Esophagus muscularis mucosa (tissue), 4 donors: ENCODE results near the gene SH3TC2. TPM values are rescaled to one million over a fixed set of nuclear protein-coding genes. Genes with fewer than 3 reads are reported as not detected.

Source experiments
- DNase-seq: peaks from one replicate; pipeline ENCODE4 v3.0.0-alpha.2; 2017; ENCODE audit errors: extremely low spot score
- H3K27ac ChIP-seq, 4 donors: fragments of 200-600 bp; sonication (generic); replicated peaks in 1 of 4; 1 replicate in 3 of 4; 2 replicates in 1 of 4; pipeline ENCODE4 v1.5.1; 2016 to 2019; ENCODE audit warnings: mild to moderate bottlenecking in 1 of 4
- H3K27me3 ChIP-seq, 4 donors: fragments of 200-600 bp; sonication (generic); one replicate each; pipeline versions ENCODE4 v1.5.1 to v1.6.0; 2016 to 2019
- H3K36me3 ChIP-seq, 4 donors: fragments of 200-600 bp; sonication (generic); one replicate each; pipeline ENCODE4 v1.5.1; 2016 to 2019
- H3K4me1 ChIP-seq, 4 donors: fragments of 200-600 bp; sonication (generic); one replicate each; pipeline ENCODE4 v1.5.1; 2016 to 2019
- H3K4me3 ChIP-seq, 4 donors: fragments of 200-600 bp; sonication (generic); 1 replicate in 2 of 4; 2 replicates in 2 of 4; pipeline ENCODE4 v1.5.1; 2016 to 2019; ENCODE audit warnings: mild to moderate bottlenecking in 4 of 4, moderate library complexity in 1 of 4
- H3K9me3 ChIP-seq, 4 donors: fragments of 200-600 bp; sonication (generic); 1 replicate in 3 of 4; 2 replicates in 1 of 4; pipeline ENCODE4 v1.5.1; 2016 to 2019
- EP300 ChIP-seq: sonication (generic); formaldehyde crosslinking; IDR thresholded peaks from one replicate; pipeline ENCODE4 v1.6.1; 2017; ENCODE audit warnings: antibody characterized with exemption
- POLR2A ChIP-seq: fragments of 450-650 bp; IDR thresholded peaks from one replicate; pipeline ENCODE4 v1.6.1; 2017; ENCODE audit warnings: antibody characterized with exemption, moderate library complexity, mild to moderate bottlenecking, low read depth
- POLR2AphosphoS5 ChIP-seq, 2 donors: sonication (generic); formaldehyde crosslinking; IDR thresholded peaks; one replicate each; pipeline ENCODE4 v1.6.1; 2017; ENCODE audit warnings: antibody characterized with exemption in 2 of 2
- WGBS: methylation state at CpG from one replicate; pipeline ENCODE4 v1.1.5; 2018; 5-methylcytosine and 5-hydroxymethylcytosine counted together
- intact Hi-C: fragments of 100-400 bp; cut with DNase I; formaldehyde crosslinking; loops from one replicate; pipeline ENCODE4 v1.15.1; 2023
- total RNA-seq, 4 donors: library from RNA; depleted of rRNA; stranded (reverse); fragments of >200 nt; gene quantifications; one replicate each; pipeline versions ENCODE4 v1.1.0 to v1.2.1, GENCODE V29; 2016
- TF ChIP-seq, protein P1 (sequence below), 3 experiments: fragments of 200-600 bp in 2 of 3; fragments of 450-650 bp in 1 of 3; sonication (generic) in 2 of 3; IDR thresholded peaks; one replicate each; pipeline ENCODE4 v1.5.1; 2017 to 2019; ENCODE audit warnings: antibody characterized with exemption in 3 of 3, mild to moderate bottlenecking in 2 of 3, moderate library complexity in 1 of 3

SH3TC2 gene
- total RNA-seq, 4 donors from 2014 or later, result 0.84 to 2.4 (median 1.7) TPM

DNA sequence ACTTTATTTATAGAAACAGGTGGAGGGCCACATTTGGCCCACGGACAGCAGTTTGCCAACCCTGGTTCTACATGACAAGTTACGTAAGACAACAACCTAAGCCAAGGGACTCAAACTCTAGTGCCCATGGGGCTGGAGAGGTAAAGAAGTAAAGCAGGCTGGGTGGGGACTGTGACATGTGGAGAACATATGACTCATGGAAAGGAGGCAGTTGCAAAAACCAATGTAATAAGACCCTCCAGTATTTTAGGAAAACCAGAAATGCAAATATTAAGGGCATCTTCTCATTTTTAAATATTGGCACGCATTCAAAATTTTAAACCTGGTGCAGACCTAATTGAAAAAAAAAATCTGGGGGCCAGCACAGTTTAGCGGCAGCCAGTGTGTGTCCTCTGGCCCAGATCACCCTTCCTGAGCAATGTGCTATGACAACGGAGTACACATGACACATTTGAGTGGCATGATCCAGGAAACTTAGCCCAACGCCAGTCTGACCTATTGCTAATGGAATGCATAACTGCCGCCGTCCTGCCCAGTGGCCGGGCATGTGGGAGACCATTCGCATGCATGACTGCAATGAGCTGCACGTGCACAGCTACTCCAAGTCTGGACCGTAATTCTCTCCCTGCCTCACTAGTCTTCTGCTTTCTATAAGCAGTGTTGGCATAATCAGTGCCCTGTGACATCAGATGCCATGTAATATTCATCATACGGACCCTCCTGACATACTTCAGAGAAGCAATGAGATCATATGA, 97.2 kb downstream of the SH3TC2 start:
- no peak for DNase-seq
- TF ChIP-seq EP300 (no peak), POLR2AphosphoS5 (IDR thresholded peaks at IDR 0.05) (peak; percentile 59), POLR2A (no peak)
- TF ChIP-seq, protein P1, sequence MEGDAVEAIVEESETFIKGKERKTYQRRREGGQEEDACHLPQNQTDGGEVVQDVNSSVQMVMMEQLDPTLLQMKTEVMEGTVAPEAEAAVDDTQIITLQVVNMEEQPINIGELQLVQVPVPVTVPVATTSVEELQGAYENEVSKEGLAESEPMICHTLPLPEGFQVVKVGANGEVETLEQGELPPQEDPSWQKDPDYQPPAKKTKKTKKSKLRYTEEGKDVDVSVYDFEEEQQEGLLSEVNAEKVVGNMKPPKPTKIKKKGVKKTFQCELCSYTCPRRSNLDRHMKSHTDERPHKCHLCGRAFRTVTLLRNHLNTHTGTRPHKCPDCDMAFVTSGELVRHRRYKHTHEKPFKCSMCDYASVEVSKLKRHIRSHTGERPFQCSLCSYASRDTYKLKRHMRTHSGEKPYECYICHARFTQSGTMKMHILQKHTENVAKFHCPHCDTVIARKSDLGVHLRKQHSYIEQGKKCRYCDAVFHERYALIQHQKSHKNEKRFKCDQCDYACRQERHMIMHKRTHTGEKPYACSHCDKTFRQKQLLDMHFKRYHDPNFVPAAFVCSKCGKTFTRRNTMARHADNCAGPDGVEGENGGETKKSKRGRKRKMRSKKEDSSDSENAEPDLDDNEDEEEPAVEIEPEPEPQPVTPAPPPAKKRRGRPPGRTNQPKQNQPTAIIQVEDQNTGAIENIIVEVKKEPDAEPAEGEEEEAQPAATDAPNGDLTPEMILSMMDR (IDR thresholded peaks at IDR 0.05), result no peak
- no peaks in the 10 kb centered on the region for H3K9me3 ChIP-seq
- H3K27me3 ChIP-seq, result no peaks in the 10 kb centered on the region
- peak overlapping the region; percentile 40 to 65 (median 49) for H3K27ac ChIP-seq
- H3K36me3 ChIP-seq, result no peaks in the 10 kb centered on the region
- 66% methylated on average over 13 of the region's 13 CpGs for WGBS
- no peak overlapping the region for H3K4me3 ChIP-seq
- peaks cover 28 to 34% (median 30%) of the 10 kb centered on the region in 4 donors for H3K4me1 ChIP-seq
- intact Hi-C loops, result no loop called here

DNA sequence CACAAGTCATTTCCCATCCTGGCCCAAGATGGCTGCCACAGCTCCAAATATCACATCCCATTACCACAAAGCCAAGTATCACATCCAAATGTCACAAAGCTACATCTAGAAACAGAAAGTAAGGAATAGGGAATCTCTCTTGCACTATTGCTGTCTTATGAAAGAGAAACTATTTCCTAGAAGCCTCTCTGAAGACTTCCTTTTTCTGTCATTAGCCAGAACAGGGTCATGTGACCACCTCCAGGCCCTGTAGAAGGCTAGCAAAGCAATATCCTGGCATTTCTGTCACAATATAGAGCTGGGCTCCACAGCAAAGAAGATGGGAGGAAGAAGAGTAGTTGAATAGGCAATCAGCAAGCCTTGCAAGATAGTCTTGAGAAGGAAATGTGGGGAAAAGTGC, 99.2 kb downstream of the SH3TC2 start:
- no peaks in the 10 kb centered on the region for H3K27me3 ChIP-seq
- intact Hi-C loops, result no loop called here
- TF ChIP-seq, protein P1 (IDR thresholded peaks at IDR 0.05), result no peak
- TF ChIP-seq EP300 (no peak), POLR2AphosphoS5 (IDR thresholded peaks at IDR 0.05) (no peak), POLR2A (no peak)
- no peak overlapping the region for H3K4me3 ChIP-seq
- H3K36me3 ChIP-seq, result no peaks in the 10 kb centered on the region
- no peak overlapping the region for H3K27ac ChIP-seq
- no peaks in the 10 kb centered on the region for H3K9me3 ChIP-seq
- DNase-seq, result no peak
- H3K4me1 ChIP-seq, result peaks cover 16 to 29% (median 17%) of the 10 kb centered on the region in 4 donors

DNA sequence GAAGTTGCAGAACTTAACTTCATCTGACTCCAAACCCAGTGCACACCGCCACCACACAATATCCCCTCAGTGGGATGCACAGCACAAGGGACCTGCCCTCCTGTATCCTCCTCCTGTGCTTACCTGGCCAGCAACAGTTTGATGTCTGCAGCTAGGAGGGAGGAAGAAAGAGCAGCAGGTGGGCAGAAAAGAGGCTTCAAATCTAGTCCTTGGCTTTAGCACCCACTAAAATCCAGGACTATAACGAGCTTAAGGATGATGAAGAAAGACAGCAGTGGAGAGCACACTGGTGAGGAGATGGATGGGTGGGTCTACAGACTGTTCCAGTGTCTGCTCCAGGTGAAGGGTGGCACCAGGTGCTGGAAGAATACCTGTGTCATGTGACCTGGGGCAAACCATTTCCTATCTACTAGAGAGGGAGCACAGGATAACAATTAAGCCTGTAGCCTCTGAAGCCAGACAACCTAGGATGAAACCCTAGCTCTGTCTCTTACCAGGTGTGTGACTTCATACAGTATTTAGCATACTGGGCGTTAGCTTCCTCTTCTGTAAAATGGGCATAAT, 100.0 kb downstream of the SH3TC2 start:
- Histone ChIP-seq H3K36me3 (no peaks in the 10 kb centered on the region), H3K27me3 (no peaks in the 10 kb centered on the region), H3K4me3 (no peak overlapping the region), H3K27ac (no peak overlapping the region), H3K9me3 (no peaks in the 10 kb centered on the region), H3K4me1 (peaks cover 16 to 26% (median 17%) of the 10 kb centered on the region in 4 donors)
- WGBS, result 95% methylated on average over 3 of the region's 3 CpGs
- no peak for DNase-seq
- TF ChIP-seq POLR2A, result no peak
- intact Hi-C loops, result no loop called here

DNA sequence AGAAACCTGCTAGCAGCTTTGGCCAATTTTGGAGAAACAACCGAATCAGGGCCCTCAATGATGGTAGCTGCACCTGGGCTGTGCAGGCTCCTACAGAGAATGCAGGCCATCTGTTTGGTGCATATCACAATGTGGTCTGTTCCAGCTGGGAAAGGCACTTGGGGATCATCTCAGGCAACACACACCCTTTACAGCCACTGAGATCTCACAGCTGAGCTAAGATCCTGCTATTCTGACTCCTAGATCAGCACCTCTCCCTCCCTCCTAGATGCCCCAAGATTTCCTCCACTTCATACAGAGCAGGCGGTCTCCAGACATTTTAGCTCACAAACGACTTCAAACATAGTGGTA, 100.7 kb downstream of the SH3TC2 start:
- DNase-seq, result no peak
- Histone ChIP-seq H3K4me3 (no peak overlapping the region), H3K27ac (no peak overlapping the region), H3K4me1 (peaks cover 16 to 19% (median 17%) of the 10 kb centered on the region in 4 donors), H3K9me3 (no peaks in the 10 kb centered on the region), H3K36me3 (no peaks in the 10 kb centered on the region), H3K27me3 (no peaks in the 10 kb centered on the region)
- TF ChIP-seq, protein P1 (IDR thresholded peaks at IDR 0.05), result no peak
- TF ChIP-seq POLR2AphosphoS5 (IDR thresholded peaks at IDR 0.05), result no peak
- no peak for TF ChIP-seq EP300
- TF ChIP-seq POLR2A, result no peak
- 78% methylated on average over 3 of the region's 3 CpGs for WGBS
- intact Hi-C loops, result no loop called here

DNA sequence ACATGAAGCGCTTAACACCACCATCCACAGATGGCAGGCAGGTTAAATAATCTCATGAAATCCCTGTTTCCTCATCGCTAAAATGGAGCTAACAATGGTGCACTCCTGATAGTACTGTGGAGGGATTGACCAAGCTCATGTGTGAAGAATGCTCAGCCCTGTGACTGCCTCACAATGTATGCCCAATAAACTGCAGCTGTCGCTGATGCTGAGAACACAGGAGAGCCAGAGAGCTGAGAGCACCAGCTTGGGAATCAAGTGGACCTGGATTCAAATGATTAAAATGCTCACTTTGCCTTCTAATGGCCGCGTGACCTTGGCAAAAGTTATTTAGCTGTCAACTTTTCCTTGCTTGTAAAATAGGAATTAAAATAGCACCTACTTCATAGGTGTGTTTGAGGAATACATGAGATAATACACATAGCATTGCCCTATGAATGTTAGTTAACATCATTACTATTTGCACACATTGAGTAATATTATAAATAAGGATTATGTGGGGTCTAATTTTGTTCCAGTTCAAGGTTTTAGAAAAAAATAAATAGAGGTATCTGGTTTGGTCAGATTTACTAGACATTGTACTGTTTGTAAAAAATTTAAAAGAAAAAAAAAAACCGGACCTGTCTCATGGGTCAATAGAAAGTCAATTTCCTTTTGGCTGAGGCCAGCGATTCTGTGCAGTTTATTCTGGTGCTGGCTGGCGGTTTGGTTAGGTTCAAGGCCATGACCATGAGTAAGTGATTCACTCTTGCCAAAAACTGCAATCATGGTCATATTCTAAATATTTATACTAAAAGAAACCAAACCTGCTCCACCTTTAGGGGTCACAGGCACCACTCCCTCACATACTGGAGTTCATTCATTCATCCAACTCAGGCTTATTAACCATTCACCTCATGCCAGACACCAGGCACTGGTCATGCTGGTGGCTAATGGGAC, 101.3 kb downstream of the SH3TC2 start:
- TF ChIP-seq, protein P1 (IDR thresholded peaks at IDR 0.05), result no peak
- TF ChIP-seq POLR2A (no peak), EP300 (no peak), POLR2AphosphoS5 (IDR thresholded peaks at IDR 0.05) (no peak)
- intact Hi-C loops, result no loop called here
- peaks cover 15 to 19% (median 15%) of the 10 kb centered on the region in 4 donors for H3K4me1 ChIP-seq
- 91% methylated on average over 8 of the region's 8 CpGs for WGBS
- no peak overlapping the region for H3K4me3 ChIP-seq
- no peaks in the 10 kb centered on the region for H3K36me3 ChIP-seq
- no peaks in the 10 kb centered on the region for H3K9me3 ChIP-seq
- no peak overlapping the region for H3K27ac ChIP-seq
- no peak for DNase-seq
- no peaks in the 10 kb centered on the region for H3K27me3 ChIP-seq
